Stomach (tissue), 9 donors: ENCODE measurements around the gene IL4R. TPM values are rescaled to one million over a fixed set of nuclear protein-coding genes. Genes with fewer than 3 reads are reported as not detected.

Source experiments
- DNase-seq, 2 donors: peaks; one replicate each; pipeline versions ENCODE4 v3.0.0 to v3.0.0-alpha.2; 2013 to 2019
- H3K27ac ChIP-seq, 5 donors: fragments of 200-600 bp in 4 of 5; sonication (generic) in 4 of 5; one replicate each; pipeline ENCODE4 v1.5.1; 2013 to 2019; ENCODE audit warnings: mild to moderate bottlenecking in 1 of 5, moderate library complexity in 1 of 5
- H3K27me3 ChIP-seq, 3 donors: fragments of 200-600 bp; sonication (generic); one replicate each; pipeline ENCODE4 v1.5.1; 2017 to 2019; ENCODE audit warnings: mixed run types in 1 of 3
- H3K36me3 ChIP-seq, 4 donors: fragments of 200-600 bp; sonication (generic); 1 replicate in 3 of 4; 2 replicates in 1 of 4; pipeline ENCODE4 v1.5.1; 2016 to 2019
- H3K4me1 ChIP-seq, 4 donors: fragments of 200-600 bp; sonication (generic); one replicate each; pipeline ENCODE4 v1.5.1; 2016 to 2019
- H3K4me3 ChIP-seq, 4 donors: fragments of 200-600 bp; sonication (generic) in 3 of 4; one replicate each; pipeline ENCODE4 v1.5.1; 2016 to 2019; ENCODE audit warnings: mild to moderate bottlenecking in 1 of 4
- H3K9me3 ChIP-seq, 4 donors: fragments of 200-600 bp; sonication (generic); one replicate each; pipeline ENCODE4 v1.5.1; 2016 to 2019
- CTCF ChIP-seq, 7 experiments: fragments of 450-650 bp in 4 of 7; fragments of 200-600 bp in 3 of 7; sonication (generic) in 3 of 7; IDR thresholded peaks; one replicate each; pipeline ENCODE4 v1.5.1; 2016 to 2019; ENCODE audit warnings: antibody characterized with exemption in 7 of 7, control low read depth in 2 of 7, mild to moderate bottlenecking in 1 of 7
- EP300 ChIP-seq: sonication (generic); formaldehyde crosslinking; IDR thresholded peaks from one replicate; pipeline ENCODE4 v1.6.1; 2017; ENCODE audit warnings: antibody characterized with exemption
- POLR2A ChIP-seq, 4 donors: fragments of 450-650 bp; IDR thresholded peaks; one replicate each; pipeline ENCODE4 v1.6.1; 2016; ENCODE audit warnings: antibody characterized with exemption in 4 of 4, control low read depth in 2 of 4, mild to moderate bottlenecking in 1 of 4, moderate library complexity in 1 of 4
- POLR2AphosphoS5 ChIP-seq, 3 donors: sonication (generic); formaldehyde crosslinking; IDR thresholded peaks; one replicate each; pipeline ENCODE4 v1.6.1; 2016; ENCODE audit warnings: antibody characterized with exemption in 3 of 3
- WGBS, 5 donors: extraction: QIAGEN DNeasy Blood & Tissue Kit in 3 of 5; methylation state at CpG; one replicate each; pipeline versions ENCODE4 v1.1.5 to v1.1.7; 2013 to 2018; 5-methylcytosine and 5-hydroxymethylcytosine counted together
- intact Hi-C: fragments of 100-400 bp; cut with DNase I; formaldehyde crosslinking; loops from one replicate; pipeline ENCODE4 v1.15.1; 2023; ENCODE audit warnings: low total_unique reads
- polyA plus RNA-seq, 3 donors: library from polyadenylated mRNA; stranded (reverse); fragments of 200-250 nt; gene quantifications; one replicate each; pipeline ENCODE4 v1.2.3, GENCODE V29; 2013
- total RNA-seq, 5 donors: library from RNA; depleted of rRNA; stranded (reverse); fragments of >200 nt; gene quantifications; one replicate each; pipeline versions ENCODE4 v1.1.0 to v1.2.3, GENCODE V29; 2014 to 2016
- donor health status: healthy with polysubstance abuse.
- donor health status: Bipolar disorder and iron deficiency.
- donor health status: healthy.

Gene IL4R
- total and polyA plus RNA-seq, 8 donors = 17.4 to 120 (median 52.4) TPM

- DNase-seq = no peak
These were observed 8.7 kb upstream of the IL4R start for GRCh38 chr16:27304881-27305745.

GRCh38 chr16:27305839-27306442, 7.8 kb upstream of the IL4R start:
- 90 to 98% (median 95%) methylated on average over 9 of the region's 9 CpGs for WGBS, 5 donors
- Histone ChIP-seq H3K4me1 (peaks cover 0 to 18% (median 2%) of the 10 kb centered on the region in 4 donors), H3K36me3 (no peaks in the 10 kb centered on the region), H3K4me3 (no peak overlapping the region), H3K27me3 (no peaks in the 10 kb centered on the region), H3K9me3 (no peaks in the 10 kb centered on the region), H3K27ac (peak overlapping the region in 3 of 5 donors; percentile 29 to 43 (median 35))
- no peak for DNase-seq
- intact Hi-C loops = no loop called here
- no peak for TF ChIP-seq POLR2A (IDR thresholded peaks at IDR 0.05)
- no peak for TF ChIP-seq CTCF (IDR thresholded peaks at IDR 0.05)
- TF ChIP-seq EP300 = no peak
- no peak for TF ChIP-seq POLR2AphosphoS5 (IDR thresholded peaks at IDR 0.05)

More at GRCh38 chr16:27304881-27305745, 8.7 kb upstream of the IL4R start:
- peaks cover 0 to 18% (median 2%) of the 10 kb centered on the region in 4 donors for H3K4me1 ChIP-seq
- H3K9me3 ChIP-seq = no peaks in the 10 kb centered on the region
- TF ChIP-seq POLR2AphosphoS5 (IDR thresholded peaks at IDR 0.05) (peak in 1 of 3 donors; percentile 3), POLR2A (IDR thresholded peaks at IDR 0.05) (no peak)
- intact Hi-C loops = no loop called here
- no peaks in the 10 kb centered on the region for H3K36me3 ChIP-seq
- no peak overlapping the region for H3K4me3 ChIP-seq
- peak overlapping the region in 3 of 5 donors; percentile 29 to 43 (median 35) for H3K27ac ChIP-seq
- H3K27me3 ChIP-seq = no peaks in the 10 kb centered on the region
- 48 to 55% (median 53%) methylated on average over 5 of the region's 5 CpGs for WGBS, 5 donors

GRCh38 chr16:27308792-27309191, 5.0 kb upstream of the IL4R start:
- H3K9me3 ChIP-seq = no peaks in the 10 kb centered on the region
- WGBS, 5 donors = 80 to 91% (median 85%) methylated on average over 1 of the region's 1 CpG
- H3K4me3 ChIP-seq = no peak overlapping the region
- no peak for DNase-seq
- TF ChIP-seq POLR2AphosphoS5 (IDR thresholded peaks at IDR 0.05) (no peak), EP300 (no peak), CTCF (IDR thresholded peaks at IDR 0.05) (no peak), POLR2A (IDR thresholded peaks at IDR 0.05) (no peak)
- intact Hi-C loops = no loop called here
- H3K27ac ChIP-seq = no peak overlapping the region
- no peaks in the 10 kb centered on the region for H3K36me3 ChIP-seq
- no peaks in the 10 kb centered on the region for H3K27me3 ChIP-seq
- H3K4me1 ChIP-seq = peaks cover 0 to 27% (median 11%) of the 10 kb centered on the region in 4 donors

- intact Hi-C loops = loop anchor here (10.0 kb wide), 1 partner anchor 54 kb away; no protein-coding TSS in a partner anchor
- H3K4me1 ChIP-seq = peaks cover 11 to 23% (median 20%) of the 10 kb centered on the region in 4 donors
- no peaks in the 10 kb centered on the region for H3K36me3 ChIP-seq
- H3K27me3 ChIP-seq = no peaks in the 10 kb centered on the region
- no peak overlapping the region for H3K4me3 ChIP-seq
- WGBS, 5 donors = 67 to 76% (median 75%) methylated on average over 16 of the region's 16 CpGs
- DNase-seq = no peak
- no peaks in the 10 kb centered on the region for H3K9me3 ChIP-seq
- H3K27ac ChIP-seq = no peak overlapping the region
- TF ChIP-seq POLR2AphosphoS5 (IDR thresholded peaks at IDR 0.05) (no peak), CTCF (IDR thresholded peaks at IDR 0.05) (no peak), POLR2A (IDR thresholded peaks at IDR 0.05) (no peak), EP300 (no peak)
These were observed 3.0 kb upstream of the IL4R start for GRCh38 chr16:27310576-27311447.
